H1 (cell line): ENCODE data around the gene IQGAP3. TPM values are rescaled to one million over a fixed set of nuclear protein-coding genes. Genes with fewer than 3 reads are reported as not detected.

Source experiments
- BACH1 ChIP-seq: IDR thresholded peaks from 2 replicates; pipeline ENCODE4 v1.6.1; 2012; ENCODE audit warnings: low read length, improper control_type of control experiment
- KDM5A ChIP-seq: fragments of 200-600 bp; IDR thresholded peaks from 2 replicates; pipeline ENCODE4 v1.7.1; 2012; ENCODE audit warnings: mild to moderate bottlenecking, low read length, inconsistent platforms, mixed read lengths
- NRF1 ChIP-seq: IDR thresholded peaks from 2 replicates; pipeline ENCODE4 v1.6.1; 2011; ENCODE audit warnings: mild to moderate bottlenecking, low read depth, low read length, improper control_type of control experiment
- POU5F1 ChIP-seq: IDR thresholded peaks from 2 replicates; pipeline ENCODE4 v1.6.1; 2011; ENCODE audit warnings: low read depth, mild to moderate bottlenecking, low read length, moderate library complexity
- TBP ChIP-seq: IDR thresholded peaks from 2 replicates; pipeline ENCODE4 v1.6.1; 2011; ENCODE audit warnings: low read depth, low read length, improper control_type of control experiment
- polyA plus RNA-seq, 7 experiments: library from polyadenylated mRNA; depleted of rRNA in 3 of 7; stranded (reverse) in 5 of 7; unstranded in 2 of 7; fragments of >200 nt in 5 of 7; fragments of 200-250 nt in 2 of 7; gene quantifications; 1 replicate in 5 of 7; 2 replicates in 1 of 7; 4 replicates in 1 of 7; pipeline versions ENCODE4 v1.2.1 to v1.2.3, GENCODE V29; 2011 to 2013; ENCODE audit warnings: missing spikeins in 2 of 7, mixed read lengths in 2 of 7
- total RNA-seq: library from RNA; stranded (reverse); fragmentation: NEBNext Ultra II Directional; extraction: Animal tissue kit (Norgen Biotek cat#: 25700); gene quantifications from 2 replicates; pipeline ENCODE4 v1.2.1, GENCODE V29; 2021

IQGAP3 gene
- total and polyA plus RNA-seq, 2 of the 8 experiments (the other 6 are each of a cell fraction or from before 2014, with no cell fraction given): 14.6 to 22.3 TPM

DNA sequence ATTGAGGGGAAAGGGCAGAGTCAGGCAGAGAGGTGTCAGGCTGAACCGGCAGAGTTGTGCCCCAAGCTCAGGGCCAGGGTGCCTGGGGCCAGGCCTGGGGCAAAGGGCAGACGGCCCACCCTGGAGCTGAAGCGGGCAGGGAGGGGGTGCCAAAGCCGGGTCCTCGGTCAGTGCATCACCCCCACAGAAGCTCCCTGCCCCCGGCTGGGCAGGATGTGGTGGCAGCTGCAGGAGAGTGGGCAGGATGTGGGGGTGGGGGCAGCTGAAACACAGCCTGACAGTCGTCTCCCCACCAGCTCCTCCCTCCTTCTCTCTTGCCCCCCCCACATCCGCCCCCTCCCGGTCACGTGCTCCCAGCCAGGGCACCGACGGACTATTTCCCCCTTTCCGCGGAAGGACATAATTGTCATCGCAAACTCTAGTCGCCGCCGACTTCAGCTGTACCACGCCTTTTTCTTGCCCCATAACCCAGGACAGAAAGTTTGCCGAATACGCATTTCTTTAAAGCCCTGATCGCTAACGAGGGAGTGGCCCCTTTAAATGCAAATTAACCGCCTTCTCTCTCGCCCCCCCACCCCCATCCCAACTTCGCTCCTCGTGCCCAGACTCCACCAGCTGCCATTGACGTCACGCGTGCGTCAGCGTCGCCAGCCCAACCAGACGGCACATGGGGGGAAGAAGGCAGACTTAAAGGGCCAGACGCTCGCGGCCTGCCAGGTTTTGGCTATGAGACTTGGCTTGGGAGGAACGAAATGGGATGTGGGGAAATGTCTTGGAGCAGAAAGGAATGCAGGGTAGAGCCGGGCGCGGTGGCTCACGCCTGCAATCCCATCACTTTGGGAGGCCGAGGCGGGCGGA lies 67.3 kb downstream of the IQGAP3 start (continued):
- TF ChIP-seq NRF1 (no peak), BACH1 (no peak), POU5F1 (no peak), KDM5A (no peak), TBP (peak; percentile 83; the same call in 1 of the 2 replicates)
